Left renal pelvis (tissue), 4 donors: ENCODE data around the gene SMIM17. TPM values are rescaled to one million over a fixed set of nuclear protein-coding genes. Genes with fewer than 3 reads are reported as not detected.
"Not testable (repeated sequence)": the region's sequence is repeated elsewhere in the genome, so short reads cannot be mapped to it uniquely, and the experiment has no call there.

Experiments
- DNase-seq, 4 donors: peaks; one replicate each; pipeline ENCODE4 v3.0.0-alpha.2; 2013; ENCODE audit warnings: low read depth in 4 of 4, low spot score in 3 of 4
- polyA plus RNA-seq, 4 donors: library from polyadenylated mRNA; unstranded; fragments of 120-200 nt; gene quantifications; one replicate each; pipeline ENCODE4 v1.2.1, GENCODE V29; 2013; ENCODE audit not compliant: insufficient read length in 4 of 4

Gene SMIM17
- polyA plus RNA-seq, 4 donors: 1.0 to 2.0 (median 1.6) TPM

DNA sequence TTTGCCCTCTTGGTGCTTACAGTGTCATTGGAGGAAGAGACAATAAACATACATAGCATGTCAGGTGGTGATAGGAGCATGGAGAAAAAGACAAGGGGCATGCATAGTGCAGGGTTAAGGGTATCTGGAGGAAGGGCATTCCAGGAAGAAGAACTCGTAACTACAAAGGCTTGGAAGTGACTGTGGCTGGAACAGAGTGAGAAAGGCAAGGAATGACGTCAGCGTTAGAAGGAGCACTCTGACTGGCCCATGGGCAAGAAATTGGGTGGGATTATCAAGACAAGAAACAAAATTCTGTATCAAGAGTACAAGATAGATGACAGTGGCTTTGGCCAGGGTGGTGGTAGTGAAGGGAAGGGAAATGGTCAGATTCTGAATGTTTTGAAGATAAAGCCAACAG, 11.2 kb downstream of the SMIM17 start:
- no peak for DNase-seq

DNA sequence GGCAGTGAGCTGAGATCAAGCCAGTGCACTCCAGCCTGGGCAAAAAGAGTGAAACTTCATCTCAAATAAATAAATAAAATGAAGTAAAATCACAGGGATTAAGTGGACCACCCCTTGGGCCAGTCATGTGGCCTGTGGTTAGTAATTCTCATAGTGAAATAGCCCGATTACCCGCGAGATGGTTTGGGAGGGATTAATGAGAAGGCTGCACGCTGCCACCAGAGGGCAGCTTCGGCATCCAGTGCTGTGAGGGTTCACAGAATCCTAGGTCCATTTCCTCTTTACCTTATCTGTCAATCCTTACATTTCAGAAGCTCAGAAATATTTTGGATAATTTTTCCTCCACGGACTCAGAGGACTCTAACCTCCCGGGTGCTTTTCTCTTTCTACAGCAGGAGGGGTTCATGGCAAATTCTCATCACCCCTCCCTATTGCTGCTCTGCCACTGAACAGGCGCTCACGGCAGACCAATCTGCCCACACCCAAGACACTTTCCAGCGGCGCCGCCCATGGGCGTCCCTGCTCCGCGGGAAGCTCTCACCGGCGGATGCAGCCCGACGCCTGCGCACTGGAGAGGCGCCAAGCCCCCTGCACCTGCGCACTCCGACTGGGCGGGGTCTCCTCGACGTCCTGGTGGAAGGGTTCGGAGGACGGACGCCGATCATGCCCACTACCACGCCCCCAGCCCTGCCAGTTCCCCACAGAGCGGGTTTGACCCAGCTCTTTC, 17.6 kb downstream of the SMIM17 start:
- no peak for DNase-seq

DNA sequence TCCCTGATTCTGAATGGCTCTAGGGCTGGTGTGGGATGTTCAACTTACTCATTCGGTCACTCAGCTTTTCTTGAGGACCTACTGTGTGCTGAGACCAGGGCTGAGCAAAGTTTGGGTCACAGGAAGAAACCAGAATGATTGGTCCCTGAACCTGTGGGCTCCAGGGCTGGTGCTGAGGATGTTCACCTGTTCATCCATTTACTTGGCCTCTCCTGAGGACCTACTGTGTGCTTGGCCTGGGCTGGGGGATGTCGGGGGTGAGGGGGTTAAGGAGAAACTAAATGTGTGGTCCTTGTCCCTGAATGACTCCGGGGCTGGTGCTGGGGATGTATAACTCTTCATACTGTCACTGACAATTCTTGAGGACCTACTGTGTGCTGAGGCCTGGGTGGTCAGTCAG, 18.3 kb downstream of the SMIM17 start:
- DNase-seq: no peak

DNA sequence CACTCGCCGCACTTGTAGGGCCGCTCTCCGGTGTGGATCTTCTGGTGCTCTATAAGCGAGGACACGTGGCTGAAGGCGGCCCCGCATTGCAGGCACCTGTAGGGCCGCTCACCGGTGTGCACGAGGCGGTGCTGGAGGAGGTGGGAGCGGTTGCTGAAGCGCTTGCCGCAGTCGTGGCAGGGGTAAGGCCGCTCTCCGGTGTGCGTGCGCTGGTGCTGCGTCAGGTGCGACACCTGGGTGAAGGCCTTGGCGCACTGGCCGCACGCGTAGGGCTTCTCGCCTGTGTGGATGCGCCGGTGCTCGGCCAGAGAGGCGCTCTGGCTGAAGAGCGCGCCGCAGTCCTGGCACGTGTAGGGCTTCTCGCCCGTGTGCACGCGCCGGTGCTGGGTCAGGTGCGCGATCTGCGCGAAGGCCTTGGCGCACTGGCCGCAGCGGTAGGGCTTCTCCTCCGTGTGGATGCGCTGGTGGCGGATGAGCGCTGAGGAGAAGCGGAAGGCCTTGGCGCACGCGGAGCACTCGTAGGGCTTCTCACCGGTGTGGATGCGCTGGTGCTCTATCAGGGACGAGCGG, 21.1 kb downstream of the SMIM17 start:
- DNase-seq: no peak

DNA sequence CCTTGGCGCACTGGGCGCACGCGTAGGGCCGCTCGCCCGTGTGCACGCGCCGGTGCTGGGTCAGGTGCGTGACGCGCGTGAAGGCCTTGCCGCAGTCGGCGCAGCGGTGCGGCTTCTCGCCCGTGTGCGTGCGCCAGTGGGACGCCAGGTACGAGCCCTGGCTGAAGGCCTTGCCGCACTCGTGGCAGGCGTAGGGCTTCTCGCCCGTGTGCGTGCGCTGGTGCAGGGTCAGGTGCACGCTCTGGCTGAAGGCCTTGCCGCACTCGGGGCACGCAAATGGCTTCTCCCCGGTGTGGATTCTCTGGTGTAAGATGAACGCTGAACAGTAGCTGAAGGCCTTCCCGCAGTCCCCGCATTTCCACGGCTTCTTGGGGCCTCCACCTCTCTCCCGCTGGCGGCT, 21.6 kb downstream of the SMIM17 start:
- DNase-seq: no peak

DNA sequence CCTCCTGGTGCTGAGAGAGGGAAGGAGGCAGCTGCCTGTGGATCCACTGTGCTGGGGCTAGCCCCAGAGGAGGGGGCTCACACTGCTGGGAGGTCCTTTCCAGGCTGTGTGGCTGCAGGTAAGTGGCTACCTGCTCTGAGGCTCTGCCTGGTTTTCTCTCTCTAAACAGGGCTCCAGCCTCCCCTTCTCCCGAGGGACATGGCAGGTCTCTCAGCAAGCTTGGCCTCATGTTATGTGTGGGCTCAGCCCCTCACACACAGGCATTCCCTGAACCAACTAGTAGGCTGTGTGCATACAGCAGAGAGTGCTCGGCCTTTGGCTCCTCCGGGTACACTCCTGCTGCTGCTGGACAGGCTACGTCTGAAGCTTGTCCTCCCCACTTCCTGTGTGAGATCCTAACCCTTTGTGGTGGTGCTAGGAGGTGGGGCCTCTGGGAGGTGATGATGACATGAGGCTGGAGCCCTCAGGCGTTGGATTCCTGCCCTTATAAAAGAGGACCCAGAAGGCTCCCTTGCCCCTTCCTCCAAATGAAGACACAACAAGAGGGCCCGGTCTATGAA, 24.4 kb downstream of the SMIM17 start:
- no peak for DNase-seq

DNA sequence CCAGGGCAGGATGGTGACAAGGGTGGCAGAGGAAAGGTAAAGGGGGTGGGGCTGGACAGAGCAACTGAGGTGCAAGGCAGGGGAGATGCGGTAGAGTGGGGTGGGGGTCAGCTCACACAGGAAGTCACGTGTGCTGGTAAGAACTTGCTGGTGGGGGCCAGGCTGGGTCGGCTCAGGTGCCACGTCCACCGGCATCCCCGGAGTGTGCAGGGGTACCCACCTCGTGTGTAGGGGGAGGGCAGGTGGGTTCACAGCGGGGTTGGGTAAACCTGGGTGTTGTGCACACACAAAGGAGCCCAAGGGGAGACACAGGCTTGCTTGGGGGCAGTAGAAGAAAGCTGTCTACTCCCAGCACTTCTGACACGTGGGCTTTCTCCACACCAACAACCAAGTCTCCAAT, 25.7 kb downstream of the SMIM17 start:
- DNase-seq: no peak

DNA sequence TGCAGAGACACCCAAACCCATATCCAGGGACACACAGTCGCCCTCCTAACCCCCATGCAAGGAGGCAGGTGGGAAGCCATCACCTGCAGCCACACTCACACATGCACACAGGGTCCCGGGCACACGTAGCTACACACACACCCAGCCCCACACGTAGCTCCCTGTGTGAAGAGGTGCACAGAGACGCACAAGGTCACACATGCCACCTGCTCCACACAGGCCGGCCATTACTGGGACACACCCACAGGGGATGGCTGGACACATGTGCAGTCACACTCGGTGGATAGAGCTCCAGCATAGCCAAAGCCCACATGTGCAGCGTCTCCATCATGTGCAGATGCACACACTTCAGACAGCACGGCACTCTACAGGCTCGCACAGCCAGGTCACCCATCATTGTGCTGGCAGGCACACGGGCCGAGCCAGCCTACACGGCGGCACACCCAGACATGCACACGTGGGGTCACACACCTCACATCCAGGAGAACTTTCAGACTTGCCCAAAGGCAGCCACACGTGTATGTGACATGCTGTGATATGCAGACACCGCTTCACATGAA, 27.5 kb downstream of the SMIM17 start:
- DNase-seq: no peak

DNA sequence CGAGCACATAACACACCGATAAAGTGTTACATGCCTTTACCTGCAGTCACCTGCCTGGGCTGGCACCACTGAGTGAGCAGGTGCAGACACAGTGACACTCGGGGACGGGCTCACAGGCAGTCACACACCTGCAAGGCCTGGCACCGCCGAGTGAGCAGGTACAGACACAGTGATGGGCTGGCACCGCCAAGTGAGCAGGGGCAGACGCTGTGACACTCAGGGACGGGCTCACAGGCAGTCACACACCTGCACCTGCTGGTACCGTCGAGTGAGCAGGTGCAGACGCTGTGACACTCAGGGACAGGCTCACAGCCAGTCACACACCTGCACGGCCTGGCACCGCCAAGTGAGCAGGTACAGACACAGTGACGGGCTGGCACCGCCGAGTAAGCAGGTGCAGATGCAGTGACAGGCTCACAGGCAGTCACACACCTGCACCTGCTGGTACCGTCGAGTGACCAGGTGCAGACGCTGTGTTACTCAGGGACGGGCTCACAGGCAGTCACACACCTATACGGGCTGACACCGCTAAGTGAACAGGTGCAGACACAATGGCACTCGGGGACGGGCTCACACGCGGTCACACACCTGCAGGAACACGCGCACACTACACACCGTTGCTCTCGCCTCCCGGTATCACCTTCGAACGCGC, 28.1 kb downstream of the SMIM17 start:
- DNase-seq: peak in 1 of 4 donors; percentile 5

DNA sequence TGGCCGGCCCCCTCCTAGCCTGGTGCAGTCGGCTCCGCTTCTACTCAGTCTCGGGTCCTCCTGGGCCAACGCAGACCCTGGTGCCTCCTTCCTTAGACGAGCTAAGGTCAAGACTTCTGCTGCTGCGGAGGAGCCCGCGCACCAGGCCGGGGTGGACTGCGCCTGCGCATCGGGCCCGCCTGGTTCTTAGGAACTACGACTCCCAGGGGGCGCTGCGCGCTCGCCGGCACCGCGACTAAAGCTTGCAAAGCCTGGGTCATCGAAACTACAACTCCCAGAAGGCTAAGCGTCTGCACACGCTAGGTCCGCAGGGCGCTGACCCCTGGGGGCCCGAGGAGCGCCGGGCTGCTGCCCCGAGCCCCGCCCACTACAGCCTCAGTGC, 28.6 kb downstream of the SMIM17 start, which contains the start of gene ZNF835:
TSS of gene ZNF835 (minus strand) at position 145 of the 382 bp plus-strand sequence. CDS start 6,559 bp downstream, outside the sequence.
- DNase-seq: peak; percentile 70 to 80 (median 74)

DNA sequence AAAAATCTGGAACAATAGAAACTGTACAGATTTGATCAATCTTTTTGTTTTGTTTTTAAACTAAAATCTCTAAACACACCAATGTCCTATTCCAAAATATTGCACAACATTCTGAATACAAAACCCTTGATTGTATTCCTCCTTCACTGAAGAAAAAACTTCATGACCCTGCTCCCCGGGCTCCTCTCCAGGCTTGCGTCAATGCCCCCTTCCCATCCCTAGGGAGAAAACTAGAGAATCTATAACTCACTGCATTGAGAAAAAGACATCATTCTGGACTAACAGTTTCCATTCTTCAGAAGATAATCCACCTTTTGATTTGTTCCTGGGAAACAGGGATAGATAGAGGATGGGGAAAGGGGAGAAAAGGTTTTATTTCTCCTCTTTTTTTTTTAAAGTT, 29.7 kb downstream of the SMIM17 start:
- not testable (repeated sequence) for DNase-seq

DNA sequence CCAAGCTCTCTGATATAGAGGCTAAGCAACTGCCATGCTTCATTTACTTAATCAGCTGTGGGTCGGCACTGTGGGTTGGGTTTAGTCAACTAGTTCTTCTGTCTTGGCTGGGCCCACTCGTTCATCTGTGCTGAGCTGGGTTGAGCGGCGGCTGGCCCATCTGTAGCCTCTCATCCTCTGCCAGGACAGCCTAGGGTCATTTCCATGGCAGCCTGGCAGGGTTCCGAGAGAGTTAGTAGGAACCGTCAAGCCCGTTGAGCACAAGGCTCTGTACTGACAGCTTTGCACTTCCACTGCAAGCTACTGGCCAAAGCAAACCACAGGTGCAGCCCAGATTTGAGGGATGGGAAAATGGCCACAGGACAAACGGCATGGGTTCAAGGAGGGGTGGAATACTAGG, 35.2 kb downstream of the SMIM17 start:
- no peak for DNase-seq

DNA sequence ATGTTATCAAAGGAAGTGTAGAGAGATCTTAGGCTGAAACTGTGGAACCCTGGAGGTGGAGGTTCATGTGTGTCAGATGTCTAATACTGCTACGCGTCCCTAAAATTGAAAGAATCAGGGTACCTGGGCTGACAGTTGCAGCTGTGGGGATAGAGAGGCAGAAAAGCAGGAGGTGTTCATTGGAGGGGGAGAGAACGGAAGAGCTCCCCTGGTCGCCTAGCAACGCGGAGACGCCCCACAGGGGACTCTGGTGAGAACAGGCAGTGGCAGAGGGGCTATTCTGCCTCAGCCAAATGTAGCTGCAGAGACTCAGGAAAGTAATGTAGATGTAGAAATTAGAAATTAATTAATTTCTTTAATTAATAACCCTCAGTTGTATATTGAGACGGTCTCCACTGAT, 38.7 kb downstream of the SMIM17 start:
- DNase-seq: no peak

DNA sequence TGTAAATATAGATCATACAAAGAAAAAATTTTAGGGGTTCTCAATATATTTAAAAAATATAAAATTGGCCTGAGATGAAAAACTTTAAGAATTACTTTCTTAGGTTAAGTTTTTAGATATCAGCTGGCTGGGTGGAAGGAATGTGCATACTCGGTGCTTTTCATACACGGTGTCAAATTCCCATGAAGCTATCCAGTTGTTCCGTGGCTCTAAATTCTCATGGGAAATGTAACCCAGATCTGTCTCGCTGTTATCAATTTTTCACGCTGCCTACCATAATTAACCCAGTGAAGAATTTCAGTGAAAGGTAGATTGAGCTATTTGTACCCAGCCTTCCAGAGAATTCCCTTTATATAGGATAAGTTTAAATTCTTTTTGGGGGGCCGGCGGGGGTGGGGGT, 40.2 kb downstream of the SMIM17 start:
- no peak for DNase-seq

DNA sequence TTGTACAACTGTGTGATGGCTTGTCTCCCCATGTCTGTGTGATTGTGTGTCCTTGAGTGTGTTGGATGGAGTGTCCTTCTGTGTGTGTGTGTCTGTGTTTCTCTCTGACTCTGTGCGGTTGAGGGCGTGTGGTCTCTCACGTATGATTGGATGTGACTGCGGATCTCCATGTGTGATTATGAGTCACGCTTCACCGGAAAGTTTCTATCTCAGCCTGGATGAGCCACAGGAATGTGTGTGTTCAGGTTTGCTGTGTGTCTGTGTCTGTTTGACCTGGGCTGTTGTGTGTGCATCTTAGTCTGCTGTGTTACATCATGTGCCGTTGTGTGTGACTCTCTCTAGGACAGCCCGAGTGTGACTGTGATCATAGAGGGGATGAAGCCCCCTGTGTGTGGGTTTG, 44.1 kb downstream of the SMIM17 start:
- DNase-seq: no peak

DNA sequence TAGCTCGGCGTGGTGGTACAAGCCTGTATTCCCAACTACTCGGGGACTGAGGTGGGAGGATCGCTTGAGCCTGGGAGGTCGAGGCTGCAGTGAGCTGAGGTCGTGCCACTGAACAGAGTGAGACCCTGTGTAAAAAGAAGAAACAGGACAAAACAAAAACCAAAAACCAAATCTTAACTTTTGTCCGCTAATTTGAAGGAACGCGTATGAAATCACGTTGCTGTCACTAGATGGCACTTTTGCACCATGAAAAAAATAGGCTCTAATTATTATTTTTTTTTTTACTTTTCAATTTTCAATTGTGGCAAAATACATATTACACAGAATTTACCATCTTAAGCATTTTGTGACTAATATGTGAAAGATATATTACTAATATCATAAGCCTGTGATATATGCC, 46.2 kb downstream of the SMIM17 start:
- DNase-seq: no peak

DNA sequence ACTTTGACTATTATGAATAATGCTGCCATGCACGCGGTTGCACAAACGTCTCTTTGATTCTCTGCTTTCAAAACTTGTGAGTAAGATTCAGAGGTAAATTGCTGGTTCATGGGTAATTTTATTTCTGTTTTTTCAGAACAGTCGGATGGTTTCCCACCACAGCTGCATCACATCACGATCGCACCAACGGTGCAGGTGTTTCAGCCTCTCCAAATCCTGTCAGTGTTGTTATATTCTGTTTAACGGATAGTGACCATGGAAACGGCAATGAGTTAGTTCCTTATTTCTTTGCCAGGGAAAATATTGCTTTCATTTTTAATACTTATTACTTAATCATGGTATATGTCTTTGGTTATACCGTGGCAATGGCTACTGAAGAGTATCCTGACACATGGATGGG, 47.7 kb downstream of the SMIM17 start:
- DNase-seq: no peak

DNA sequence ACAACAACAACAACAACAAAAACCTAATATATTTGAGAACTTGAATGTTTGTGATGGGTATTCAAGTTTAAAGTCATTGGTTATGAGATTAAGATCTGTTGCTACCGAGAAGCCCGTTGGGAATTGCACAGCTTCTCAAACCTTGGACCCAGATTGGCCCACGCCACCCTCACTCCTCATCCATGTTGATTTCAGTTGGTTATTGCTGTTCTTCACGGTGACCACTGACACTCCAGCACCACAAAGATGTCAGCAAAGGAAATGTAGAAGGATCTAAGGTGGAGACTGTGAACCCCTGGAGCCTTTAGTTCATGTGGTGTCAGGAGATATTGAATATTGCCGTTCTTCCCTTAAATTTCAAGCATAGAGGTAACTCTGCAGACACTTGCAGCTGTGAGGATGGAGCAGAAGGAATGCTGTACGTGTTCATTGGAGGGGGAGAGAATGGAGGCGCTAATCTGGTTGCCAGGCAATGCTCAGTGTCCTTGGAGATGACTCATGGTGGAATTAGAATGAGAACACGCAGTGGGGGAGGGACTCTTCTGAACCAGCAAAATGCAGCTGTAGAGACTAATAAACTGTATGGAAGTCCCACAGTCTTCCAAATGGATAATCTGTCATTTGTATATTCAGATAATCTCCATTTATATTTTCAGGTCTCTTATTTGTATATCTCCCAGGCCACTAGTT, 49.4 kb downstream of the SMIM17 start:
- no peak for DNase-seq

DNA sequence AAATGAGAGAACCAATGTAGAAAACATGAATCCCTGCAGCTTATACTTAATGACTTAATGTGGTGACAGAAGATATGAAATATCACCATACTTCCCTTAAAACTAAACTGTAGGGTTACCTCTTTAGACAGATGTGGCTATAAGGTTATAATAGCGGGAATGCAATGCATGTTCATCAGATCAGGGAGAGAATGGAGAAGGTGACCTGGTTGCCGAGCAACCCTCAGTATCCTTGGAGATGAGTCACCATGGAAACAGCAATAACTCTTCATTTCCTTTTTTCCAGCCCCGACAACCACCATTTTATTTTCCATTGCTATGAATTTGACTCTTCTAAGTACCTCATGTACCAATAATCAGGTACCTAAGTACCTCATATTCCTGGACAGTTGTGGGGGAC, 56.6 kb downstream of the SMIM17 start:
- DNase-seq: no peak

DNA sequence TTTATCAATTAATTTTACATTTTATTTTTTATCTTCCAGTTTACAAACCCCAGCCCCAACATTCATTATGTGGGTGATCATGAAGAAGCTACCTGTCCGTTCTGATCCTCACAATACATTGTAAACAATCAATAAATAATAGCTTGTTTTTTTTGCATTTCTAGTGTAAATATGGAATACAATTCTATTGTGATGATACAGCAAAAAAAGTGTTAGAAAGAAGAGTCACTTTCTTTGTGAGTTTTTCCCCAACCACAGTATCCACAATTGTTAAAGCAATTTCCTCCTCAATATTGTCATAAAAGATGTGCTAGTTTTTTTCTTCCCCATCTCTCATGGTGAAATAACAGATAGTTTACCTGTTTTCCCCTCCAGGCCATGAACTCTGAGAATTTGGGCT, 58.9 kb downstream of the SMIM17 start:
- no peak for DNase-seq

DNA sequence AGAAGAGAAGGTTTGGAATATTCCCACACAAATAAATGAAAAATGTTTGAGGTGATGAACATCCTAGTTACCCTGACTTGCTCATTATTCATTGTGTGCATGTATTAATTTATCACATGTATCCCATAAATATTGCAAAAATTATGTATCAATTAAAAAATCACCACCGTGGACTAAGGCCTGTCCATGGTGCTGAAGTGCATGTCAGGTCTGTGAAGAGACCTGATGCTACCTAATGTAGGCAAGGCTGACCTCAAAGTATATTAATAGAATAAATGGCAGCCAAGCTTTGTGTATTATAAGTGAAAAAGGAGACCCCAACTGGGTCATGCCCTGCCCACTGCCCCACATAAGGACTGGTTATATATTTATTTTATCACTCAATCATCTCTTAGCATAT, 63.0 kb downstream of the SMIM17 start:
- DNase-seq: no peak
